ENCODE measurements around the gene VAMP5. TPM values are rescaled to one million over a fixed set of nuclear protein-coding genes. Genes with fewer than 3 reads are reported as not detected.

VAMP5 gene
- total RNA-seq, 1 experiment from 2014 or later, result 1.9 TPM

DNA sequence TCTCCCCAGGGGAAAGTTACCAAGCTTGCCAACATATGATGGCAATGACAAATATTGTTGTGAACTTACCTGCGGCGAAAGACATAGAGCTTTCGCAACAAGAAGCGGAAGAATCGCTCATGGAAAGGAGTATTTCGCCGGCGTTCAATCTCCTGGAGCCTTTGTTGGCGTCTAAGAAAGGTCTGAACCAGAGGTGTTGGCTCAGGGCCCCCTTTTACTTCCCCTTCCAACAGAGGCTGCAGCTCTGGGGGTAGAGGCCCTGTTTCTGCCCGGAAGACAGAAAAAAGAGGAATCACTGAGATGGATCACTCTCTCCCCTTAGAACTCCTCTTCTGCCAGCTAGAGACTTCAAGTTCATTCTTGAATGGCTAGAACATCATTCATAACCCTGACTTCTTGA lies 33.7 kb upstream of the VAMP5 start:
- RAD21 ChIA-PET (ENCODE audit: low non-redundant PET in 1 of 2, low total read pairs in 2 of 2, uncharacterized antibody in 2 of 2, unreplicated experiment in 2 of 2), result interaction anchor here in 1 of 2 experiments (2.3 kb wide), 1 partner anchor 130 kb away, joined by 25 read pairs; no protein-coding TSS in a partner anchor
- POLR2A ChIA-PET, result interaction anchor here (0.6 to 15.3 kb wide), 6 partner anchors 11 to 161 kb away, joined by 3 to 236 read pairs (median 3); partner anchors contain the start of genes MAT2A, SH2D6 and VAMP8
- no peak for ATAC-seq
- Histone ChIP-seq H3K4me1 (ENCODE audit: control insufficient read depth in 1 of 2, insufficient read depth in 2 of 2, low read length in 2 of 2) (peaks cover 0 to 5% of the 10 kb centered on the region in 2 experiments; a peak in 1 of 4 replicates), H3K4me2 (ENCODE audit: low read length) (no peak overlapping the region), H4K20me1 (ENCODE audit: insufficient read depth) (peaks cover 3% of the 10 kb centered on the region; the same call in 1 of the 2 replicates), H2AFZ (ENCODE audit: low read depth, low read length, poor library complexity, severe bottlenecking) (no peak overlapping the region), H3K79me2 (ENCODE audit: insufficient read depth, low read length) (no peaks in the 10 kb centered on the region), H3K27ac (ENCODE audit: low read depth, low read length) (no peak overlapping the region), H3K9me2 (ENCODE audit: insufficient read depth) (no peaks in the 10 kb centered on the region), H3K4me3 (replicated peaks in 1 of 2; ENCODE audit: low read depth in 1 of 2, low read length in 2 of 2) (no peak overlapping the region), H3K36me3 (ENCODE audit: control insufficient read depth in 1 of 2, insufficient read depth in 2 of 2, low read length in 2 of 2) (peaks cover 14 to 43% of the 10 kb centered on the region in 2 experiments; a peak in 3 of 4 replicates), H3K27me3 (ENCODE audit: insufficient read depth, low read length) (no peaks in the 10 kb centered on the region), H3K9me3 (ENCODE audit: control insufficient read depth in 1 of 2, insufficient read depth in 1 of 2, low read depth in 1 of 2, low read length in 2 of 2) (no peaks in the 10 kb centered on the region), H3K9ac (ENCODE audit: low read length) (no peak overlapping the region)
- no peak for DNase-seq (ENCODE audit: low read depth, low spot score)
- no TSS peak for BruUV-seq (replicated peaks)
- CTCF ChIA-PET, result interaction anchor here (0.6 to 5.0 kb wide), 4 partner anchors 70 to 250 kb away, joined by 3 to 118 read pairs (median 18); partner anchors contain the start of gene SH2D6
- TF ChIP-seq JUND (IDR thresholded peaks at IDR 0.05) (no peak), RAD21 (IDR thresholded peaks at IDR 0.05; ENCODE audit: low read depth) (no peak), YY1 (IDR thresholded peaks at IDR 0.05; ENCODE audit: extremely low read depth, insufficient replicate concordance, low read depth, low read length) (no peak), POLR2AphosphoS5 (IDR thresholded peaks at IDR 0.05; ENCODE audit: low read depth, low read length) (no peak), CBX3 (IDR thresholded peaks at IDR 0.05; ENCODE audit: low read depth) (no peak), EZH2phosphoT487 (IDR thresholded peaks at IDR 0.05; ENCODE audit: borderline replicate concordance) (no peak), FOSL1 (IDR thresholded peaks at IDR 0.05; ENCODE audit: low read depth) (no peak), POLR2A (IDR thresholded peaks at IDR 0.05; ENCODE audit: borderline replicate concordance, extremely low read depth, insufficient read depth, insufficient read length) (no peak), SRF (IDR thresholded peaks at IDR 0.05; ENCODE audit: low read depth) (no peak), CEBPB (IDR thresholded peaks at IDR 0.05; ENCODE audit: low read depth) (no peak), SIN3A (IDR thresholded peaks at IDR 0.05; ENCODE audit: low read depth) (no peak)
- TF ChIP-seq, protein P1, sequence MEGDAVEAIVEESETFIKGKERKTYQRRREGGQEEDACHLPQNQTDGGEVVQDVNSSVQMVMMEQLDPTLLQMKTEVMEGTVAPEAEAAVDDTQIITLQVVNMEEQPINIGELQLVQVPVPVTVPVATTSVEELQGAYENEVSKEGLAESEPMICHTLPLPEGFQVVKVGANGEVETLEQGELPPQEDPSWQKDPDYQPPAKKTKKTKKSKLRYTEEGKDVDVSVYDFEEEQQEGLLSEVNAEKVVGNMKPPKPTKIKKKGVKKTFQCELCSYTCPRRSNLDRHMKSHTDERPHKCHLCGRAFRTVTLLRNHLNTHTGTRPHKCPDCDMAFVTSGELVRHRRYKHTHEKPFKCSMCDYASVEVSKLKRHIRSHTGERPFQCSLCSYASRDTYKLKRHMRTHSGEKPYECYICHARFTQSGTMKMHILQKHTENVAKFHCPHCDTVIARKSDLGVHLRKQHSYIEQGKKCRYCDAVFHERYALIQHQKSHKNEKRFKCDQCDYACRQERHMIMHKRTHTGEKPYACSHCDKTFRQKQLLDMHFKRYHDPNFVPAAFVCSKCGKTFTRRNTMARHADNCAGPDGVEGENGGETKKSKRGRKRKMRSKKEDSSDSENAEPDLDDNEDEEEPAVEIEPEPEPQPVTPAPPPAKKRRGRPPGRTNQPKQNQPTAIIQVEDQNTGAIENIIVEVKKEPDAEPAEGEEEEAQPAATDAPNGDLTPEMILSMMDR (IDR thresholded peaks at IDR 0.05 in 2 of 3, conservative IDR thresholded peaks at IDR 0.05 in 1 of 3; ENCODE audit: borderline replicate concordance in 1 of 3, insufficient read depth in 1 of 3, low read depth in 2 of 3, low read length in 2 of 3), result no peak
- intact Hi-C loops (cut with micrococcal nuclease), result loop anchor here (10.0 kb wide), 1 partner anchor 226 kb away; the partner anchor contains the start of gene TGOLN2

Measured in HCT116 (cell line).